IPS DF 4.7 (cell line): Measurements from ENCODE around the gene AMT.
"Not testable (repeated sequence)": the region's sequence is repeated elsewhere in the genome, so short reads cannot be mapped to it uniquely, and the experiment has no call there.

ENCODE experiments used
- DNase-seq: peaks from one replicate; pipeline ENCODE4 v3.0.0-alpha.2; 2013; ENCODE audit warnings: low spot score; ENCODE audit errors: extremely low read depth

AMT gene

GRCh38 chr3:49391310-49391709 lies 31.0 kb downstream of the AMT start:
- DNase-seq: not testable (repeated sequence)

GRCh38 chr3:49389297-49389696 lies 33.0 kb downstream of the AMT start:
- no peak for DNase-seq

GRCh38 chr3:49388289-49388820 lies 33.9 kb downstream of the AMT start:
- DNase-seq: no peak

GRCh38 chr3:49387721-49388120 lies 34.6 kb downstream of the AMT start:
- DNase-seq: no peak

GRCh38 chr3:49386056-49386756 lies 36.1 kb downstream of the AMT start:
- no peak for DNase-seq

GRCh38 chr3:49385617-49386016 lies 36.7 kb downstream of the AMT start:
- no peak for DNase-seq

- DNase-seq: no peak
These were observed 38.9 kb downstream of the AMT start for GRCh38 chr3:49383387-49383786.

- no peak for DNase-seq
These were observed 43.9 kb downstream of the AMT start for GRCh38 chr3:49378249-49378895.

GRCh38 chr3:49377483-49377882 lies 44.8 kb downstream of the AMT start:
- DNase-seq: no peak

- no peak for DNase-seq
These were observed 50.3 kb downstream of the AMT start for GRCh38 chr3:49371946-49372345.

GRCh38 chr3:49370585-49371290 lies 51.5 kb downstream of the AMT start:
- DNase-seq: no peak
